ENCODE data around the gene DERA. TPM values are rescaled to one million over a fixed set of nuclear protein-coding genes. Genes with fewer than 3 reads are reported as not detected.

The DERA gene
- total RNA-seq, 1 donor from 2014 or later, result 91.2 TPM

DNA sequence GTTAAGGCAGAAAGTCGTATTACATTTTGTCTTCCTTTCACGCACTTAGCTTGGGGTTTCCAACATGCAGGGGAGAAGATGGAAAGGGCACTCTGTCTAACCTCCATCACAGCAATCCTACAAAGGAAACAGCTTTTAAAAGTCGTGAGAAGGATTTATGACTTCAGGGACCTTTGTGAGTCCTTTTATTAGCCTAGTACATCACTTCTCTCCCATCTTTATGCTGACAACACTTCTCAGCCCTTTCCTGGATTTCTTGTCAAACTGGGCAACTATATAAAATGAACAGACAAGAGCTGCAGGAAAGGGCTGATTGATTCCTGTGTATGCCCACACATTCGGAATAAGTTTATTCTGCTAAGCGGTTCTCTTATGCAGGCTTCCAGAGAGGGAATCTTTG, 159.0 kb downstream of the DERA start:
- Histone ChIP-seq H3K36me3 (no peaks in the 10 kb centered on the region), H3F3A (ENCODE audit: low read depth) (no peaks in the 10 kb centered on the region), H3K27me3 (no peaks in the 10 kb centered on the region), H4K20me1 (ENCODE audit: low read depth) (no peaks in the 10 kb centered on the region), H3K4me3 (no peak overlapping the region), H3K9me3 (ENCODE audit: low read depth) (no peaks in the 10 kb centered on the region), H3K27ac (no peak overlapping the region), H3K4me1 (no peaks in the 10 kb centered on the region), H3K4me2 (no peak overlapping the region), H2AFZ (replicated peaks) (no peak overlapping the region), H3K9ac (no peak overlapping the region), H3K79me2 (ENCODE audit: low read depth) (no peaks in the 10 kb centered on the region)
- H3K27ac Mint-ChIP-seq, result no peak overlapping the region
- TF ChIP-seq, protein P1, sequence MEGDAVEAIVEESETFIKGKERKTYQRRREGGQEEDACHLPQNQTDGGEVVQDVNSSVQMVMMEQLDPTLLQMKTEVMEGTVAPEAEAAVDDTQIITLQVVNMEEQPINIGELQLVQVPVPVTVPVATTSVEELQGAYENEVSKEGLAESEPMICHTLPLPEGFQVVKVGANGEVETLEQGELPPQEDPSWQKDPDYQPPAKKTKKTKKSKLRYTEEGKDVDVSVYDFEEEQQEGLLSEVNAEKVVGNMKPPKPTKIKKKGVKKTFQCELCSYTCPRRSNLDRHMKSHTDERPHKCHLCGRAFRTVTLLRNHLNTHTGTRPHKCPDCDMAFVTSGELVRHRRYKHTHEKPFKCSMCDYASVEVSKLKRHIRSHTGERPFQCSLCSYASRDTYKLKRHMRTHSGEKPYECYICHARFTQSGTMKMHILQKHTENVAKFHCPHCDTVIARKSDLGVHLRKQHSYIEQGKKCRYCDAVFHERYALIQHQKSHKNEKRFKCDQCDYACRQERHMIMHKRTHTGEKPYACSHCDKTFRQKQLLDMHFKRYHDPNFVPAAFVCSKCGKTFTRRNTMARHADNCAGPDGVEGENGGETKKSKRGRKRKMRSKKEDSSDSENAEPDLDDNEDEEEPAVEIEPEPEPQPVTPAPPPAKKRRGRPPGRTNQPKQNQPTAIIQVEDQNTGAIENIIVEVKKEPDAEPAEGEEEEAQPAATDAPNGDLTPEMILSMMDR (IDR thresholded peaks at IDR 0.05), result no peak
- no peak for TF ChIP-seq EZH2 (IDR thresholded peaks at IDR 0.05)
- no peak for TF ChIP-seq EZH2phosphoT487 (IDR thresholded peaks at IDR 0.05)
- no peak overlapping the region for H3K4me3 Mint-ChIP-seq
- no peaks in the 10 kb centered on the region for H3K36me3 Mint-ChIP-seq
- H3K27me3 Mint-ChIP-seq (ENCODE audit: insufficient read depth, low read depth), result no peaks in the 10 kb centered on the region
- DNase-seq (ENCODE audit: low spot score), result no peak
- H3K9me3 Mint-ChIP-seq, result no peaks in the 10 kb centered on the region
- H3K4me1 Mint-ChIP-seq, result no peaks in the 10 kb centered on the region

DNA sequence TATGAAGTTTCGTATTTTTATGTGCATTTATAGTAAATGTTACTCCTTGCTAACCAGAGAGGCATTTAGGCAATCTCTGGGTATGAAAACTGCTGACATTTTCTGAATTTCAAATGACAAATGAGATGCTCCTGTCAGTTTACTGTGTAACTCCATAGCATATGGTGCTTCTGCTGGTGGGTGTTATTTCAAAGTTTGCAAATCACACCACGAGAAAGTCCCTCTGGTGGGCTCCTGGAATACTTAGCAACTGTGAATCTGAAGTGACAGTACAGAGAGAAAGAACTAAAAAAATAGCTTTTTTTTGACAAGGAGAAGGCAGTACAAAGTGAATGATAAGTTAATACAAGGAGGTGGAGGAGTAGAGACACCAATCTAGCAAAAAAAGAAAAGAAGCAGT, 161.5 kb downstream of the DERA start:
- Histone ChIP-seq H3K79me2 (ENCODE audit: low read depth) (no peaks in the 10 kb centered on the region), H3K9me3 (ENCODE audit: low read depth) (no peaks in the 10 kb centered on the region), H4K20me1 (ENCODE audit: low read depth) (no peaks in the 10 kb centered on the region), H3F3A (ENCODE audit: low read depth) (no peaks in the 10 kb centered on the region), H3K27me3 (no peaks in the 10 kb centered on the region), H3K4me3 (no peak overlapping the region), H3K4me1 (no peaks in the 10 kb centered on the region), H3K9ac (no peak overlapping the region), H2AFZ (replicated peaks) (no peak overlapping the region), H3K27ac (no peak overlapping the region), H3K36me3 (no peaks in the 10 kb centered on the region), H3K4me2 (no peak overlapping the region)
- no peaks in the 10 kb centered on the region for H3K9me3 Mint-ChIP-seq
- no peak for DNase-seq (ENCODE audit: low spot score)
- no peaks in the 10 kb centered on the region for H3K4me1 Mint-ChIP-seq
- no peak overlapping the region for H3K27ac Mint-ChIP-seq
- TF ChIP-seq, protein P1 (IDR thresholded peaks at IDR 0.05), result no peak
- TF ChIP-seq EZH2 (IDR thresholded peaks at IDR 0.05) (no peak), EZH2phosphoT487 (IDR thresholded peaks at IDR 0.05) (no peak)
- no peaks in the 10 kb centered on the region for H3K36me3 Mint-ChIP-seq
- no peak overlapping the region for H3K4me3 Mint-ChIP-seq
- peaks cover 2% of the 10 kb centered on the region for H3K27me3 Mint-ChIP-seq (ENCODE audit: insufficient read depth, low read depth)

DNA sequence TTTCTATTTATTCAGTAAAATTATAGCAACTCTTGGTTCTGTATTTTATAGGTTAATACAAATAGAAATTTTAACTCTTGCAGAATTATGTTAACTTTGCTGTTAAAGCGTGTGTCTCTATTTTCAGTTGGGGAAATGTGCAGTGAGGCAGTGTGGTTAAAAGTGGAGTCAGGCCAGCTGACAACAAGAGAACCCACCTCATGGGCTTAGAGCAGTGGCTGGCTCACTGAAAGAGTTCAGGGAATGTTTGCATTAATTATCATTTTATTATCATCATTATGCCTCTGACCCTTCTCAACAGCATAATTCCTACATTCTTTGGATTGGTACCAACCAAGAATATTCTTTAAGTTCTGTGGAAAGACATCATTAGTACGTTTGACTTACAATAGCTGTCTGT, 163.8 kb downstream of the DERA start:
- Histone ChIP-seq H4K20me1 (ENCODE audit: low read depth) (no peaks in the 10 kb centered on the region), H3K27ac (no peak overlapping the region), H3K4me2 (no peak overlapping the region), H3K27me3 (no peaks in the 10 kb centered on the region), H3K9me3 (ENCODE audit: low read depth) (no peaks in the 10 kb centered on the region), H3K9ac (no peak overlapping the region), H3K79me2 (ENCODE audit: low read depth) (no peaks in the 10 kb centered on the region), H2AFZ (replicated peaks) (no peak overlapping the region), H3K36me3 (no peaks in the 10 kb centered on the region), H3F3A (ENCODE audit: low read depth) (no peaks in the 10 kb centered on the region), H3K4me3 (no peak overlapping the region), H3K4me1 (no peaks in the 10 kb centered on the region)
- TF ChIP-seq EZH2 (IDR thresholded peaks at IDR 0.05) (no peak), EZH2phosphoT487 (IDR thresholded peaks at IDR 0.05) (no peak)
- H3K36me3 Mint-ChIP-seq, result no peaks in the 10 kb centered on the region
- no peaks in the 10 kb centered on the region for H3K9me3 Mint-ChIP-seq
- no peaks in the 10 kb centered on the region for H3K4me1 Mint-ChIP-seq
- no peak for DNase-seq (ENCODE audit: low spot score)
- H3K27ac Mint-ChIP-seq, result no peak overlapping the region
- no peak overlapping the region for H3K4me3 Mint-ChIP-seq
- peaks cover 2% of the 10 kb centered on the region for H3K27me3 Mint-ChIP-seq (ENCODE audit: insufficient read depth, low read depth)

DNA sequence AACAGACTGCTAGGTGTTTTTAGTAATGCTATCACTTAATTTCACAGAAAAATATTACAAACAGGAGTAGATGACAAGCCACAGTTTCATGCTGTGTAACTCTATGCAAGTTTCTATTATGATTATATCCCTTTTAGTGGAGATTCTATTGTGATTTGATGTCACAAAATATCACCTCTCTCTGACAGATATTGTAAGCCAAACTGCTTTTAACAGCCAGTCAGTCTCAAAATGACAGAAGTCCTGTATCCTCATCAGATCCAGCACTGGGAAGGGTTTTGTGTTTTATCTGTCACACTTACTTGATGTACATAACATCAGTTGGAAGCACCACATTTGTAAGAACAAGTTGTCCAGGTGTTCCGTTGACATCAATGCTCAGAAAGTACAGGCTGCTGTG, 164.8 kb downstream of the DERA start:
- no peak for DNase-seq (ENCODE audit: low spot score)
- H3K9me3 ChIP-seq (ENCODE audit: low read depth), result no peaks in the 10 kb centered on the region
- no peak overlapping the region for H2AFZ ChIP-seq (replicated peaks)
- no peaks in the 10 kb centered on the region for H3K36me3 Mint-ChIP-seq
- no peak overlapping the region for H3K4me3 ChIP-seq
- no peak overlapping the region for H3K4me3 Mint-ChIP-seq
- no peak overlapping the region for H3K9ac ChIP-seq
- H4K20me1 ChIP-seq (ENCODE audit: low read depth), result no peaks in the 10 kb centered on the region
- H3K4me2 ChIP-seq, result no peak overlapping the region
- no peaks in the 10 kb centered on the region for H3K4me1 ChIP-seq
- TF ChIP-seq, protein P1 (IDR thresholded peaks at IDR 0.05), result no peak
- TF ChIP-seq EZH2 (IDR thresholded peaks at IDR 0.05) (no peak), EZH2phosphoT487 (IDR thresholded peaks at IDR 0.05) (no peak)
- peaks cover 2% of the 10 kb centered on the region for H3K27me3 Mint-ChIP-seq (ENCODE audit: insufficient read depth, low read depth)
- no peak overlapping the region for H3K27ac Mint-ChIP-seq
- no peaks in the 10 kb centered on the region for H3F3A ChIP-seq (ENCODE audit: low read depth)
- H3K27ac ChIP-seq, result no peak overlapping the region
- H3K79me2 ChIP-seq (ENCODE audit: low read depth), result no peaks in the 10 kb centered on the region
- H3K27me3 ChIP-seq, result no peaks in the 10 kb centered on the region
- no peaks in the 10 kb centered on the region for H3K9me3 Mint-ChIP-seq
- H3K4me1 Mint-ChIP-seq, result no peaks in the 10 kb centered on the region
- H3K36me3 ChIP-seq, result no peaks in the 10 kb centered on the region
